ENCODE data around the gene TEX264.

The TEX264 gene

DNA sequence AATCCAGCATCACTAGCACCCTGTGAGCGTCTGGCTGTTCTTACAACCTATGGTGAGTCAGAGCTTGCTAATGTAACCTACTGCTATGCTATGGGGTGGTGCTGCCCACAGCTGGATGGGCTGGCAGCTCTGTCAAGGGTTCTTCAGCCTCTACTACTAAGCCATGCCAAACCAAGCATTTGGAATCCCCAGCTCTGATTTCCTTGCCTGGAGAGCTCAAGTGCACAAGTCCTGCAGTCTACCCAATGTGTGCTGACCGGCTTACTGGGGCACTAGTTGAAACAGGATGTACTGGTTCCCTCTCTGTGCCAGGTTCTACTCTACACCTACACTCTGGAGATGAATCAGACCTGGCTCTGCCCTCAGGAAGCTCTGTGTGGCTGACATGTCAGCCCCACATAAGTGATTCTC, 4.2 kb downstream of the TEX264 start:
- no peak for DNase-seq

DNA sequence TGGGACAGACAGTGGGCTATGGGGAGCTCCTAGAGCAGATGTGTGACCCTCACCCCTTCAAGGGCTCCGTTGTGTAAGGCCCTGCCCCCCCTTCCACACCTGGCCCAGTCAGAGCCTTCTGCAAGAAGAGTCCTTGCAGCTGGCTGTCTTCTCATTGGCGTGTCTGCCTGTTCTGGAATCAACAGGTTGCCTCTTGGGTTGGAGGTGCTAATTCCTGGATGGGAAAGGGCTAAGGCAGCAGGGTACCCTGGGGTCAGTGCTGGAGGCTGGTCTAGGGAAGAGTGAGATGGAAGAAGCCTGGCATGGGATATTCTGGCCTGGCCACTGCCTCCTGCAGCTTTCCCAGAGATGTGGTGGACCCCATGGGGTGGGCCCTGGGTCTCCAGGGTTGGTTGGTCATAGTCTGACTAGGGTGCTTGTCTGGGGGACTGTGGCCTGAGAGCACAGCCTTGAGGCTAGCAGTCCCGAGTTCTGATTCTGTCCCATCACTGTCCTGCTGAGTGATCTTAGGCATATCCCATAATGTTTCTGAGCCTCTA, 5.1 kb downstream of the TEX264 start:
- no peak for DNase-seq

DNA sequence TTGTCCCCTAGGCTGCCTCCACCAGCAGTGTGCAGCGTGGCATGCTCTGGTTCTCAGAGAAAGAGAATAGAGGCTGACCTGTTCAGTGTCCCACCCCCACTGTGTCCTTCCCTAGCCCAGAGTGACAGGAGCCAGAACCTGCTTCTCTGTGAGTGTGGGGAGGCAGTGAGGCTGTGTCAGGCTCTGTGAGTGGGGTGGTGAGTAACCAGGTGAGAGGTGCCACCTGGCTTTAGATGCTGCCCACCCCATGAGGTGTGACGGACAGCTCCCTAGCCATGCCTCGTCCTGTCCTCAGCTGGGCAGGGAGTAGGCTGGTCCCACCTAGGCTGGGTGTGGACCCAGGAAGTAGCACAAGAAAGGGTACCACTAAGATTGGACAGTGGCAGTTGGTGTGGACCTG, 6.3 kb downstream of the TEX264 start:
- DNase-seq, result no peak

DNA sequence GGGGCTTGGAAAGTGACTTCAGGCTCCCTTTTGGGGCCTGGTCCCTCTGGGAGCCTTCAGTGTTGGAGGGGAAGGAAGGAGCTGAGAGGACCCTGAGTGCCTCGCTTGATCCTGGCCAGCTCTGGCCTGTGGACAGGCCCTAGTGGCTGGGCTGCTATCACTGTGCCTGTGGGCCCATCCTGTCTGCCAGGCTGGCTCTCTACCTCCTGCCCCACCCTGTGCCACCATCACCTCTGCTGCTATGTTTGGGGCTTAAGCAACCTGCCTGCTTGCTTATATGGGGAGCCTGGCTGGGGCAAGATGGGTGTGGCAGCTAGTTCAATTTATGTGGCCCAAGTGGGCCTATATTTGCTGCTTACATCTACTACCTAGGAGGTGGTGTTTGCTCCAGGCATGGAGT, 7.1 kb downstream of the TEX264 start:
- no peak for DNase-seq

DNA sequence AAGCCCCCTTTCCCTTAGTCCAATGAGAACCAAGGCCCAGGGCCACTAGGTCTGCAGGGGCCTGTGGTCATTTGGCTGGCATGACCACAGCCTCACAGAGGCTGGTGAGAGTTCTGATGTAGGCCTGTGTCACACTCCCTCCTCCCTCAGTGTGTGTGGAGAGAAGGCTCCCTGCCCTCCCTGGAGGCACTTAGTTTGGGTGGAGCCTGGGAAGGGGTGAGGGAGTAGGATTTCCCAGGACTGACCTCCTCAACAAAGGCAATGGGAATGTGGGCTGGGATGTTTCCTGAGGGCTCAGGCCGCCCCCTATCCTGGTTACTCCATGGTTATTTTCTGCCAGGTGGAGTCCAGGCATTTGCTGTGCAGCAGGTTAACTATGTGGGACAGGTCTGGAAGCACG, 7.6 kb downstream of the TEX264 start:
- no peak for DNase-seq

DNA sequence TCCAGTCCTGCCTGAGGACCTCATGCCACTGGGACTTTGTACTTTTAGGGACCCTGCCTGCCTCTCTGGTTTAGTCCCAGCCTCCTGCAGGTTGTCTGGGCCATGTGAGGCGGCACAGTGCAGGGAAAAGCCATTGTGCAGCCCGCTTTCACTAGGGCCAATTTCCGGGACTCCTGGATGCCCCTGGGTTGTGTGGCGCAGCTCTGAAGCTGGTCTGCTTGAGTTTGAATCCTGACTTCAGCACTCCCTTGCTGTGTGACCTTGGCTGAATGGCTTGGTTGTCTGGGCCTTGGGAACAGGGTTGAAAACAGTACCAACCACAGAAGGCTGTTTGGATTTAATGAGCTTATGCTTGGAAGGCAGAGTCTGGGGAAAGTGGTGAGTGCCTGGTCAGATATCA, 8.3 kb downstream of the TEX264 start:
- no peak for DNase-seq

DNA sequence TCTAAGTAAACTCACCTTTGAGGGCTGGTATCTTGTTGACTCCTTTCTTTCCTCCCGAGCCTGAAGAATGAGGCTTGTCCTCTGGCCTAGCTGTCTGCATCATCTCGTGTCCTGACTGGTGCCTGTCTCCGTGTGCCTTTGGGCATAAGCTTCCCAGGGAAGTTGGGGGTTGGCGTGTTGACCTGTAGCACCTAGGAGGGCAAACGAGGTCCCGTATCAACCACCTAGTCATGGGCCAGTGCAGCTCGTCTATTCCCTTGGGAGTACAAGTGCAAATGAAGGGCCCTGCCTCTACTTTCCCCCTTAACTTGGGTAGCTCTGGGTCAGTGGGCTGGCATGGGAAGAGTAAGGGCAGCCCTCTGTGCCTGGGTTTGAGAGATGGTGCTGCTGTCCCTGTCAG, 8.7 kb downstream of the TEX264 start:
- DNase-seq, result no peak

DNA sequence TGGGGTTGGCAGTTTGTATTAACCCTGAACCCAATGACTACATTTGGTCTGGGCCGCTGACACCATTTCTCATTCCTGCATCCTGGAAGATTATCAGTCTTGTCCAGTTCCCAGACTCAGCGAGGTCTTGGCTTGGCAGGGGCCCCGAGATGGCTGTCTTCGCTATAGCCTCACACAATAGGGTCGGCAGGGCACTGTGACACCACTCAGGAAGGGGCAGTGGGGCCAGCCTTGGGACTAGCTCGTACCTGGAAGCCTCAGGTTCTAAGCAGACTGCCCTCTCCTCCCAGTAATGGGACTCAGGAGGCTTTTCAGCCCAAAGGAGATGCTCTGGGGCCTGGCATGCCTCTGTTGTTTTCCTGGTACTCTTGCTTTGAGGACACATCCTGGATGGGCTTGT, 9.1 kb downstream of the TEX264 start:
- DNase-seq, result no peak

DNA sequence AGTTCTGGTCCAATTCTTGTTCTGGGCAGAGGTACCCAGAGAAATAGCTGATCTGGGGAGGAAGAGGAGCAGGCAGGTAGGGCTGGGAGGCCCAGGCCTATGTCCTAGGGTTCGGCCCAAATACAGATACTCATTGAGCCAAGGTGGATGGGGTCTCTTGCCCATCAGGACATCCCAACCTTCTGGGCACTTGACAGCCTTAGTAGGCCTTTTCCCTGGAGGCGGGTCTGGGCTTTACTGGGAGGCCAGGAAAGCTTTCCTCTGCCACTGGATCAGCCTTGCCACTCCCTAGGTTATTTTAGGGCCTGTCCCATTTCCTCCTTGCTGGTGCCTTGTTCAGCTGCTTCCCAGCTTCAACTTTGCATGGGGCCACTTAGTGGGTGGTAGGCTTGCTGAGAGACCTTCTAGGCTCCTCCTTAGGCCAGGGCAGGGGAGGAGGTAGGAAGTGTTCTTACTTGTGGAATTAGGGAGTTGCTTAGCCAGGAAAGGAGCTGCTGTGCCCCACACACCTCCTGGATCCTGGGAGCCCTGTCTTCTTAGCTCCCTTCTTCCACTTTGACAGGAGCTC, 9.7 kb downstream of the TEX264 start:
- DNase-seq, result no peak

DNA sequence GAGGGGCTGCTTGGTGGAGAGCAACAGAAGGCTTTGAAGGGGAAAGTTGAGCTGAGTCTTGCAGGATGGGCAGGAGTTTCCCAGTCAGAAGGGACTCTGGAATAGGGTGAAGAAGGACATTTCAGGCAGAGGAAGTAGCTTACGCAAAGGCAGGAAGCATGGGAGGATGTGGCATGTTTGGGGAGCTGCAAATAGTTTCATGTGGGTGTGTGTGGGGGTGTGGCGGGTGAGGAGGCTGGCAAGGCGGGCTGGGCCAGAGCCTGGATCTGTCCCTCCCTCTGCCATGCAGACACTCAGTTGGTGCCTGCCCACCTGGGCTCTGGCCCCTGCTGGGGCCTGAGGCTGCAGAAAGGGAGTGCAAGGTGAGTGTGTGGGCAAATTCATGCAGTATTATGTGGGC, 10.4 kb downstream of the TEX264 start:
- DNase-seq, result no peak

DNA sequence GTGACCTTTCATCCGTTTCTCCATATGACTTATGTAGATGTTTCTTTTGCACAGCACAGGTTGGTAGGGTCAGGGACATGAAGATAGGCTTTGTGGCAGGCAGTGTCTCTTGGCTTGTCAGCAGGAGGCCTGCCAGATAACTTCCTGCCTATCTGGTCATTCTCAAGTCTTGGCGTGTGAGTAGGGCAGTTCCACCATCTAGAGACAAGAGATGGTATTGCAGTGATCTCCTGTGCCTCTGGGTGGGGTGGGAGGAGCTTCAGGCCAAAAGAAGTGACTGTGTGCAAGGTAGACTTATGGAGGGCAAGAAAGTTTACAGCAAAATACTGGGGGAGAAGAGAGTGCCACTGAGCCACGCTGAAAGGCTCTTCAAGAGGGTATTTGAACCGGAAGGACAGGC, 11.0 kb downstream of the TEX264 start:
- peak; percentile 80 for DNase-seq

DNA sequence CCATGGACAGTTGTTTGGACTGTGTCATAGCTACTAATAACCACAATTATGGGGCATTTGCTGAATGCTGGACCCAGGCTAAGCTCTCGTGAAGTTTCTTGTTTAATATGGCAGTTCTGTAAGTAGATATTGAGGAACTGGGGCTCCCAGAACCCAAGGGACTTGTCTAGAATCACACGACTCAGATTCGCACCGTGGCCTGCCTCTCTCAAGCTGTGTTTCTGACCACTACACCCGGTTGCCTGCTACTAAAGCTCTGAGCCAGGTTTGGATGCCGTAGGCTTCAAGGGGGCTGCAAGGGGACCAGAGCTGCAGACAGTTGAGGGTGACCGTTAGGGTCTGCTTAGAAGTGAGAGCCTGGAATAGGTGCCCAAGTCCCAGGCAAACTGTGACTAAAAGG, 11.5 kb downstream of the TEX264 start:
- DNase-seq, result no peak

DNA sequence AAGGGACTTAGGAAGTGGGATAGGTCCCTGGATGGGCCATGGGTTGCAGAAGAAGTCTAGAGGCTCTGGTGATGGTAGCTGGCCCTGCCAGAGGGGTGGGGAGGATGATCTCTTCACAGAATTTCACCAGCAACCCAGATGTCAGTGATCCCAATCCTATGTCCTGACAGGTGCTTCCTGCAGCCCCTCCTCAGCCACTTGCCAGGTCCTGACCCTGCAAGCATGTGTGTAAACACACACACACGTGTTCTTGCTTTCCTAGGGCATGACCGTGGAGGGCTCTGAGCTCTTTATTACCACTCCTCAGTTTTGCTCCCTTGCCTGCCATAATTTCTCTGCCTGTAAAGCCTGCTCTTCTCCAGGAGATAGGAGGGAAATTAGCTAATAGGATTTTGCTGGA, 12.5 kb downstream of the TEX264 start:
- no peak for DNase-seq

DNA sequence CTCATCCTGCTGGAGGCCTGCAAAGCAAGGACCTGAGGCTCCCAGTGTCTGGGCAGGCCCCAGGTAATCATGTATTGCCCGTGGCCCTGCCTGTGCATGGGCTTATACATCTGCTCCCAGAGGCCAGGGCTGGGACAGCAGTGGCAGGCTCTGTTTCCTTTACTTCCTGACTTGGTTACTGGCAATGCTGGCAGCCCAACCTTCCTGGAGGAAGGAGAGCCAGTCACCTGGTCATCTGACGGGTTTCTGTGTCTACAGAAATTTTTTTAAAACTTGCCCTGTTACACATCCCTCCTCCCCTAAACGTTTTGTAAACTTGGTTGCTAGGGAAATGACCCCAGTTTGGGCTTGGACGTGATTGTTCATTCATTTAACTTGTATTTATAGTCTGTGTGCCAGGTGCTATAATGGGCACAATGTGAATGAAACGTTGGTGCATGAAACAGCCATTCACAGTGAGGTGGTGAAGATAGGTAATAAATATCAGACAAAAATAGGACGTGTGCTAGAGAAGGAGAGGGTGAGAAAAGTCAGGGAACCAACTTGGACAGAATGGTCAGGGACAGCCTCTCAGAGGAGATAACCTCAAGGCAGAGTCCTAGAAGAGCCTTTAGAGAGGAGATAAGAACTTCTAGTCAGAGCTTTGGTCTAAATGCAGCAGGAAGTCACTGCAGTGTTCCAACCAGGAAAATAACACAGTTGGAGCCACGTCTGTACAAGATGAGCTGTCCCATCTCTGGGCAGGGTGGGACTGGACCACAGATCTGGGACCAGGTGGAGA, 14.1 kb downstream of the TEX264 start:
- no peak for DNase-seq

DNA sequence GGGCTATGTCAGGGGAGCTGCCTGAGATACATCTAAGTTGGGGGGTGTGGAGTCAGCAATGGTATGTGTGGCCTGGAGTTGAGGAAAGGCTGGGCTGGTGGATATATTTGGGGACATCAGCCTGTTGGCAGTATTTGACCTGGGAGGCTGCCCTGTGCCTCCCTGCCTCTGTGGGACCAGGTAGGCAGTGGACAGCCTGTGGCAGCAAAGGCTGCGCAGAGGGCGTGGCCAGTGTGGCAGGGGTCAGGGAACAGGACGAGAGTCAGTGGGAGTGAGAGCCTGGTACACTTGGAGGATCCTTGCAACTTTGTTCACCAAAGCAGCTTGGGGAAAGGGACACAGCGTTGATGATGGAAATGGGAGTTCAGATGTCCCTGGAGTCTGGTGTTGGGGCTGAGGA, 15.0 kb downstream of the TEX264 start:
- DNase-seq, result no peak

DNA sequence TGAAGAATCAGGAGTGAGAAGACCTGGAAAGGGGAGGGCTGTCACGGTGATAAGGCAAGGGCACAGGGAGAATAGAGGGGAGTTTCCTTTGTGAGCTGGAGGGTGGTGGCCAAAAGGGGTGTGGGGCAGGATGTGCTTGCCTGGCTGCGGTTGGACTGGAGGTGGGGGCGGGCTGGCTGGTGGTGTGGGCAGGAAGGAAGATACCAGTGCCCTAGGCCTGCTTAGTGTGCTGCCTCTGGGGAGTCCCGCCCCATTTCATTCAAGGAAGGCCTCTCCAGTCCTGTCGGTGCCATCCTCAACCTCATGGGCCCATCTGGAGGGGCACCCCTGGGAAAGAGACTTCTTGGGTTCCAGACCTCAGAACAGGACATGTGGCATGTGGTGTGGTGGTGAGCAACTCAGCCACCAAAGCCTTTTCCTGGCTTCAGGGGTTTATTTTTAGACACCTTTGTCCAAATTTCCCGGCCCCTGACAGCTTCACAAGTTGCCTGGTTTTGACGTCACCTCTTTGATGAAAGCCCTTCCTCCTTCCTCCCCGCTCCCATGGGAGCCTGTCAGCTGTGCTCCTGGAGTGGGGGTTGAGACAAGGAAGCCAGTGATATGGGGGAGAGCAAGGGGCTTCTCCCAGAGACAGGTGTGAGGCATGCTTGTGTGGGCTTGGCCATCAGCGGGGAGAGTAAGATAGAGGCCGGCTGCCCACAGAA, 15.6 kb downstream of the TEX264 start:
- peak; percentile 63 for DNase-seq

DNA sequence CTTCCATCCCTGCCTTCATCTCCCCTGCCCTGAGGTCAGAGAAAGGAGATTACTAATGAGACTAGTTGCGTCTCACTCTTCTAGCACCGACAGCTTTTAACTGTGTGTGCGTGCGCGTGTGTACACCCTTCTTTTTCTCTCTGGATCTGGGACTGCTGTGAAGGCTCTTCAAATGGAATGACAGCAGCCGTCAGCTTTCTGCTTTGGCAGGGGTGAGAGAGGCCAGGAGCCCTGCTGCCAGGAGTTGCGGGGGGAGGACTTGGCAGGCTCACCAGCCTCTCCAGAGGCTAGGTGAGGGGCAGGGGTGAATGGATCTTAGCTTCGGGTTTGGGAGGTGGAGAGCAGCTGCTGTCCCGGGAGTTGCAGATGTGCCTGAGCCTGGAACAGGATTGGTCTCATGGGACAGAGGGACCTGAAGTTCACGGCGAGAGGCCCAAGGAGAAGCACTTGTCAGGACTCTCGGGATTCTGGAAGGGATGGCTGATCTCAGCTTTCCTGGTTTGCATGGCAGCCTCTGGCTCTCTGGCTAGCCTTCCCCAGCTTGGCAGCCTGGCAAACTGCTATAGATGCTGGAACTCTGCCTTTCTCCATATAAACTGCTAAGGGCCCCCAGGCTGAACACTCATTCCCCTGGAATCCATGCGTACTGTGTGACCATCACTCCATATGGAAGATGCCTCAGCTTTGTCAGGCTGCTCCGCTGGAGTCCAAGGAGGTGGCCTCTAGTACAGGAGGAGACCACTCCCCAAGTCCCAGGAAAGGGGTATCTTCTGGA, 16.6 kb downstream of the TEX264 start:
- no peak for DNase-seq

DNA sequence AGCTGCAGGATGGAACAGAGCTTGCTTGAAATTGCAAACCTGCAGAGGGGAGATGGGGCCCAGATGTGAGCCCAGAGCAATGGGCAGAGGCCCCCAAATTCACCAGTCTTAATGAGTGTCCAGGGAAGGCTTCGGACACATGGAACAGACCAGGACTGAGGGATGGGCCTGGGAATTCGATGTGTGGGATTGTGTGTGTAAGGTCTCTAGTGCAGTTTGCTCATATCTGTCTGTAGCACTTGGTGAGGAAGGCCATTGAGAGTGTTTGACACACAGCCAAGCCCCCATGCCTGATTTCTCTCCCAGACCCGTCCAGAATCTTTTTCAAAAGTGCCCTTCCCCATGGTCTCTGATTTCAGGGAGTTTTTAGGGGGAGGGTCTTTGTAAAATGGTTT, 17.2 kb downstream of the TEX264 start:
- DNase-seq, result no peak

DNA sequence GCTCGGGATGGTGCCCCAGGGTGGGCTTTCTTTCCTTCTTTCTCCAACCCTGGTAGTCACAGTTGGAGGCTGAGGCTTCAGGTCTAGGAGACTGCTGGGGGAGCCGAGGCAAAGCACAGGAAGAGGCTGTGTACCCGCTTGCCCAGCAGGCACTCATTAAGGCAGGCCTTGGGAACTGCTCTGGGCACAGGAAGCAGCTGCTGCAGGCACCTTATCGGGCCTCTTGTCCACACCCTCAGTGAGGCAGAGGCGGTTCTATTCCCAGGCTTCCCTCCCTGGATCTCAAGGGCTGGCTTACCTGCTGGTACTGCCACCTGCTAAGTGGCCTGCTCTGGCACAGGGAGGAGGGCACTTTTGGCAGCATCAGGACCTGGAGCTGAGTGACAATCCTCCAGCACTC, 20.0 kb downstream of the TEX264 start:
- no peak for DNase-seq

DNA sequence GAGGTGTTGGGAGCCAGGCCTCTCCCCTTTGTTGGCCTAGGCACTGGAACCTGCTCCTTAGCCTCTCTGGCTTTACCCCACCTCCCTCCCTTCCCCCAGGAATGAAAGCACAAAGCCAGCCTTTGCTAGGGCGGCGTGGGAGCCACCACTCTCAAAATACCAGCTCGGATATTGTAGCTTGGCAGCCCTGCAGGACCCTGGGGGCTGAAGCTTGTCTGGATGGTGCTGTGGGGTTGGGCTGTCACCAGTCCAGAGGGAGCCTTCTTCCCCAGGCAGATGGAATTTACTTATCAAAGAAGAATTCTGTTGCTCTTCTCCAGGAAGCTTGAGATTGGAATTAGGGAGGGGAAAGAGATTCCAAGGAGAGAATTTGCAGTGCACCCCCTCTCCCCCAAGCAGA, 20.9 kb downstream of the TEX264 start:
- DNase-seq, result no peak

DNA sequence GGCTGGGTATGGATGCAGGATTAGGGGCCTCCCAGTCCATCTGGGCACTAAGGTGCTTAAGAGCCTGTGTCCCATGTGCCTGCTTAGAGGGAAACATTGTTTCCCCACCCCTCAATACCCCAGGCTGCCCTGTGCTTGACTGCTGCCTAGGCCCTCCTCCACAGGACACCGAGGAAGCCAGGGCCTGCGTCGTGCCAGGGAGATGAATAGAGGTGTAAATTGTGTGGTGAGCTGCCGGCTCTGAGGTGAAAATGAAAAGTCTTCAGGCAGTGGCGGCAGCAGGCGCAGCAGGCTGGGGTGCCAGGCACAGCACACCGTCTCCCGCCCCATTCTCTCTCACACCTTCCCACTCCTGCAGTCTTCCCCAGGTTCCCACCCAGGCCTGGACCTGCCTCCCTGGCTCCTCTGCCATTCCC, 21.9 kb downstream of the TEX264 start:
- DNase-seq, result no peak

DNA sequence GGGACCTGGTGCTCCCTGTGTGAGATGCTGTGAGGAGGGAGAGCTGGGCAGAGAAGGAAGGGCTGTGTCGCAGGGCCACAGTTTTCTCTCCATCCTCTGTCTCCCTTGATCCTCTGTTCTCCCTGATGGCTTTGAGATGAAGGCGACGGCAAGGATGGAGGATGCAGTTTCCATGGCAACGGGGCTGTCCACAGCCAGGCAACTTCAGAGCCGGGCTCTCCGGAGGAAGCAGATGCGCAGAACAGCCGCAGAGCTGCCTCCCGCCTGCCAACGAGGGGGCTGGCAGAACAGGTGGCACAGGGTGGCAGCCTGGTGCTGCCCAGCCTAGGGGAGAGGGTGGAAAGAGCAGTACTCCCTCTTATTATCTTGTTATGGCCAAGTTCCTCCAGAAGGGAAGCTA, 25.9 kb downstream of the TEX264 start:
- DNase-seq, result no peak

DNA sequence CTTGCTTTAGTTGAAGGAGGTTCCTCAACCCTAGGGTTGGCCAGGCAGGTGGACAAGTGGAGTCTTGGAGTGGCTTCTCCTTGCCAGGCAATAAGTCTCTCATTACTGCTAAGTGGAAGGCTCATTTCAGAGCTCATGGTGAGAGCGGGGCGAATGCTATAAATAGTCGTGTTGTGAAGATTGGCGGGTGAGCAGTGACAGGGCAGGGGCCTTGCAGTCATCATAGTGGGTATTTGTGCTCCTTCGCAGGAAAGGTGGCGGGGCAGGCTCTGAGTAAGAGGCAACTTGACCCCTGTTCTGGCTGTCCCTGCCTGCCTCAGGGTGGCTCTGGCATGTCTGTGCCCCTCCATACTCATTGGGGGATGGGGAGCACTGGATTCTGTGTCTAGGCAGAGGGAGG, 27.2 kb downstream of the TEX264 start:
- DNase-seq, result no peak
